22Rv1 (cell line): ENCODE data around the gene NRF1.

ENCODE experiments used
- CTCF ChIP-seq: fragments of 450-650 bp; IDR thresholded peaks from 2 replicates; pipeline ENCODE4 v1.5.1; 2017; ENCODE audit warnings: mild to moderate bottlenecking
- ZFX ChIP-seq: fragments of 450-650 bp; IDR thresholded peaks from 2 replicates; pipeline ENCODE4 v1.6.1; 2017; ENCODE audit warnings: antibody characterized with exemption, borderline replicate concordance

GRCh38 chr7:129569811-129570215 is 41.7 kb upstream of the NRF1 start:
- TF ChIP-seq CTCF (no peak), ZFX (no peak)
